IMR-90 (cell line): ENCODE data around the gene TIAM2. TPM values are rescaled to one million over a fixed set of nuclear protein-coding genes. Genes with fewer than 3 reads are reported as not detected.

Experiments
- ATAC-seq: fragments of 200-7000 bp; cut with Tn5 transposase; 2 replicates; pipeline ENCODE4 v1.9.1; 2020; ENCODE audit warnings: low read depth, mild to moderate bottlenecking, moderate library complexity
- BruUV-seq: library from RNA; stranded (reverse); fragments of 400-500 nt; replicated peaks from 2 replicates; lab custom pipeline; 2021; lab: Mats Ljungman, UMichigan
- CTCF ChIA-PET: fragments of 300-600 bp; formaldehyde crosslinking; extraction: SDS; loops from one replicate; lab custom pipeline; 2021; ENCODE audit warnings: antibody characterized with exemption; lab: Yijun Ruan, JAX
- POLR2A ChIA-PET: fragments of 300-600 bp; sonication (Branson Sonifier 250); formaldehyde crosslinking; loops from one replicate; lab custom pipeline; 2022; ENCODE audit warnings: antibody characterized with exemption; ENCODE audit not compliant: unreplicated experiment; lab: Charles Lee
- DNase-seq: peaks from one replicate; pipeline ENCODE4 v3.0.0; 2013
- H2AFZ ChIP-seq: replicated peaks from 2 replicates; pipeline ENCODE3; 2013; ENCODE audit warnings: low read length, mild to moderate bottlenecking; ENCODE audit not compliant: poor library complexity
- H2AK5ac ChIP-seq: 2 replicates; pipeline ENCODE4 v1.6.1; 2013; ENCODE audit warnings: low read depth, low read length, inconsistent platforms
- H2AK9ac ChIP-seq: replicated peaks from 2 replicates; pipeline ENCODE3; 2013; ENCODE audit warnings: mild to moderate bottlenecking, low read depth, low read length, moderate library complexity; ENCODE audit not compliant: poor library complexity
- H2BK120ac ChIP-seq: 2 replicates; pipeline ENCODE4 v1.6.1; 2013; ENCODE audit warnings: low read depth, low read length, inconsistent platforms
- H2BK15ac ChIP-seq: 3 replicates; pipeline ENCODE4 v1.6.1; 2013; ENCODE audit warnings: low read depth, low read length, inconsistent platforms
- H2BK20ac ChIP-seq: 2 replicates; pipeline ENCODE4 v1.6.1; 2013; ENCODE audit warnings: low read depth, mild to moderate bottlenecking, inconsistent platforms, low read length, moderate library complexity
- H2BK5ac ChIP-seq: 2 replicates; pipeline ENCODE4 v1.6.1; 2013; ENCODE audit warnings: mild to moderate bottlenecking, low read depth, low read length, inconsistent platforms; ENCODE audit not compliant: poor library complexity, severe bottlenecking
- H3K14ac ChIP-seq: replicated peaks from 2 replicates; pipeline ENCODE4 v1.6.1; 2013; ENCODE audit warnings: low read depth, low read length, inconsistent platforms
- H3K18ac ChIP-seq: 2 replicates; pipeline ENCODE4 v1.6.1; 2013; ENCODE audit warnings: low read depth, low read length, control low read depth
- H3K23ac ChIP-seq: 2 replicates; pipeline ENCODE4 v1.6.1; 2013; ENCODE audit warnings: low read depth, low read length, inconsistent platforms
- H3K27ac ChIP-seq: 2 replicates; pipeline ENCODE4 v1.5.1; 2013; ENCODE audit warnings: mild to moderate bottlenecking, control low read depth, low read length; ENCODE audit not compliant: insufficient read depth
- H3K27me3 ChIP-seq: 2 replicates; pipeline ENCODE4 v1.6.1; 2013; ENCODE audit warnings: low read length; ENCODE audit not compliant: control insufficient read depth, insufficient read depth
- H3K36me3 ChIP-seq: 2 replicates; pipeline ENCODE4 v1.6.1; 2013; ENCODE audit warnings: low read length, mixed read lengths; ENCODE audit not compliant: control insufficient read depth, insufficient read depth
- H3K4ac ChIP-seq: 2 replicates; pipeline ENCODE4 v1.6.1; 2013; ENCODE audit warnings: low read depth, low read length, inconsistent platforms
- H3K4me1 ChIP-seq: 2 replicates; pipeline ENCODE4 v1.6.1; 2013; ENCODE audit warnings: low read length, mixed read lengths; ENCODE audit not compliant: control insufficient read depth, insufficient read depth
- H3K4me2 ChIP-seq: 2 replicates; pipeline ENCODE4 v1.6.1; 2013; ENCODE audit warnings: low read depth, mild to moderate bottlenecking, control low read depth, low read length, moderate library complexity
- H3K4me3 ChIP-seq: 2 replicates; pipeline ENCODE4 v1.5.1; 2013; ENCODE audit warnings: low read depth, mild to moderate bottlenecking, control low read depth, low read length, moderate library complexity; ENCODE audit not compliant: insufficient read depth
- H3K56ac ChIP-seq: 2 replicates; pipeline ENCODE4 v1.6.1; 2013; ENCODE audit warnings: low read length, inconsistent platforms; ENCODE audit not compliant: insufficient read depth; ENCODE audit errors: extremely low read depth
- H3K79me1 ChIP-seq, 2 experiments: 2 replicates each; pipeline ENCODE4 v1.6.1; 2013; ENCODE audit warnings: low read length in 2 of 2, inconsistent platforms in 1 of 2, low read depth in 1 of 2
- H3K9ac ChIP-seq: 2 replicates; pipeline ENCODE4 v1.6.1; 2013; ENCODE audit warnings: low read depth, low read length, control low read depth
- H3K9me1 ChIP-seq: 2 replicates; pipeline ENCODE4 v1.6.1; 2013; ENCODE audit warnings: low read length, inconsistent platforms; ENCODE audit not compliant: insufficient read depth
- H3K9me3 ChIP-seq: 2 replicates; pipeline ENCODE4 v1.6.1; 2013; ENCODE audit warnings: low read length; ENCODE audit not compliant: control insufficient read depth, insufficient read depth
- H4K20me1 ChIP-seq: 2 replicates; pipeline ENCODE4 v1.6.1; 2013; ENCODE audit warnings: low read length, inconsistent platforms; ENCODE audit not compliant: insufficient read depth
- H4K5ac ChIP-seq: 2 replicates; pipeline ENCODE4 v1.6.1; 2013; ENCODE audit warnings: mild to moderate bottlenecking, low read depth, low read length, control low read depth
- H4K8ac ChIP-seq, 2 experiments: 2 replicates each; pipeline ENCODE4 v1.6.1; 2013; ENCODE audit warnings: low read depth in 2 of 2, low read length in 2 of 2, control low read depth in 1 of 2, inconsistent platforms in 1 of 2
- H4K91ac ChIP-seq: 2 replicates; pipeline ENCODE4 v1.6.1; 2013; ENCODE audit warnings: low read depth, low read length, inconsistent platforms; ENCODE audit not compliant: insufficient read depth
- BHLHE40 ChIP-seq: fragments of 150-350 bp; IDR thresholded peaks from 2 replicates; pipeline ENCODE4 v1.6.1; 2016; ENCODE audit warnings: mild to moderate bottlenecking, low read depth, low read length
- CEBPB ChIP-seq: IDR thresholded peaks from 2 replicates; pipeline ENCODE4 v1.6.1; 2012; ENCODE audit warnings: low read depth, low read length, improper control_type of control experiment
- CHD1 ChIP-seq: IDR thresholded peaks from 2 replicates; pipeline ENCODE4 v1.6.1; 2012; ENCODE audit warnings: low read depth, low read length, improper control_type of control experiment
- CTCF ChIP-seq: conservative IDR thresholded peaks from 2 replicates; pipeline ENCODE4 v1.5.1; 2012; ENCODE audit warnings: mild to moderate bottlenecking, low read depth, low read length, improper control_type of control experiment
- ELK1 ChIP-seq: fragments of 150-350 bp; IDR thresholded peaks from 2 replicates; pipeline ENCODE4 v1.6.1; 2016; ENCODE audit warnings: low read depth, mild to moderate bottlenecking, low read length, moderate library complexity, borderline replicate concordance
- FOS ChIP-seq: fragments of 150-350 bp; IDR thresholded peaks from 2 replicates; pipeline ENCODE4 v1.6.1; 2016; ENCODE audit warnings: low read depth, low read length
- MAFK ChIP-seq: IDR thresholded peaks from 2 replicates; pipeline ENCODE4 v1.6.1; 2012; ENCODE audit warnings: low read depth, low read length, improper control_type of control experiment
- MAZ ChIP-seq: IDR thresholded peaks from 2 replicates; pipeline ENCODE4 v1.6.1; 2012; ENCODE audit warnings: low read depth, mild to moderate bottlenecking, low read length, improper control_type of control experiment, moderate library complexity, borderline replicate concordance
- NFE2L2 ChIP-seq: fragments of 150-350 bp; IDR thresholded peaks from 2 replicates; pipeline ENCODE4 v1.6.1; 2016; ENCODE audit warnings: low read depth, mild to moderate bottlenecking, low read length
- POLR2A ChIP-seq: IDR thresholded peaks from 2 replicates; pipeline ENCODE4 v1.6.1; 2012; ENCODE audit warnings: mild to moderate bottlenecking, low read depth, low read length
- RAD21 ChIP-seq: IDR thresholded peaks from 2 replicates; pipeline ENCODE4 v1.6.1; 2012; ENCODE audit warnings: low read length, improper control_type of control experiment
- RCOR1 ChIP-seq: IDR thresholded peaks from 2 replicates; pipeline ENCODE4 v1.6.1; 2012; ENCODE audit warnings: mild to moderate bottlenecking, low read length, improper control_type of control experiment; ENCODE audit not compliant: insufficient replicate concordance
- RFX5 ChIP-seq: IDR thresholded peaks from 2 replicates; pipeline ENCODE4 v1.8.0; 2012; ENCODE audit warnings: low read depth, mild to moderate bottlenecking, low read length, moderate library complexity
- SMC3 ChIP-seq: fragments of 150-350 bp; IDR thresholded peaks from 2 replicates; pipeline ENCODE4 v1.6.1; 2016; ENCODE audit warnings: low read depth, mild to moderate bottlenecking, antibody characterized with exemption, low read length, moderate library complexity
- USF2 ChIP-seq: fragments of 150-350 bp; IDR thresholded peaks from 2 replicates; pipeline ENCODE4 v1.6.1; 2017; ENCODE audit warnings: mild to moderate bottlenecking, antibody characterized with exemption, low read length, low read depth
- WGBS, 2 experiments: methylation state at CpG; one replicate each; pipeline versions ENCODE4 v1.1.5 to v1.1.7; 2013; ENCODE audit warnings: missing lambda C conversion rate in 2 of 2; ENCODE audit not compliant: insufficient read length in 1 of 2; ENCODE audit errors: extremely low coverage in 2 of 2; 5-methylcytosine and 5-hydroxymethylcytosine counted together
- dilution Hi-C: fragments of 300-500 bp; cut with HindIII; formaldehyde crosslinking; loops from one replicate; pipeline ENCODE4 v1.14.3; 2018; ENCODE audit warnings: low sequenced_read_pairs; ENCODE audit not compliant: unreplicated experiment
- in situ Hi-C: fragments of 300-500 bp; cut with MboI; formaldehyde crosslinking; loops from 3 replicates; pipeline ENCODE4 v1.14.3; 2019; ENCODE audit warnings: low sequenced_read_pairs, inconsistent platforms, mixed read lengths
- intact Hi-C: fragments of 100-400 bp; cut with micrococcal nuclease; formaldehyde crosslinking; loops from 2 replicates; pipeline ENCODE4 v1.10.0; 2022
- polyA plus RNA-seq, 3 experiments: library from polyadenylated mRNA; depleted of rRNA; stranded (reverse); fragments of >200 nt; gene quantifications; 2 replicates each; pipeline ENCODE4 v1.2.3, GENCODE V29; 2012; ENCODE audit warnings: low replicate concordance in 1 of 3
- total RNA-seq: library from RNA; depleted of rRNA; stranded (reverse); fragments of >200 nt; gene quantifications from 2 replicates; pipeline ENCODE4 v1.2.3, GENCODE V29; 2012

Gene TIAM2
- total and polyA plus RNA-seq, 2 of the 4 experiments (the other 2 are of a cell fraction) = 3.1 to 4.7 TPM

GRCh38 chr6:154969796-154970195, 25.3 kb upstream of the TIAM2 start:
- H2AFZ ChIP-seq = no peak overlapping the region
- no peak overlapping the region for H3K27ac ChIP-seq
- no peak overlapping the region for H3K18ac ChIP-seq
- dilution Hi-C loops (no loop called here), intact Hi-C loops (no loop called here), in situ Hi-C loops (no loop called here)
- H2BK120ac ChIP-seq = no peak overlapping the region
- no peaks in the 10 kb centered on the region for H3K4me1 ChIP-seq
- no peak overlapping the region for H4K5ac ChIP-seq
- no peak overlapping the region for H4K8ac ChIP-seq
- no peak overlapping the region for H4K91ac ChIP-seq
- no TSS peak for BruUV-seq
- no peak overlapping the region for H2AK9ac ChIP-seq
- ChIA-PET POLR2A (no interaction called here), CTCF (no interaction called here)
- H3K14ac ChIP-seq = no peak overlapping the region
- no peak overlapping the region for H3K4ac ChIP-seq
- no peak overlapping the region for H3K23ac ChIP-seq
- no peak overlapping the region for H2AK5ac ChIP-seq
- H3K9me1 ChIP-seq = no peaks in the 10 kb centered on the region; the same call in 1 of the 2 replicates
- no peak overlapping the region for H2BK20ac ChIP-seq
- H3K56ac ChIP-seq = no peak overlapping the region
- no peak overlapping the region for H2BK5ac ChIP-seq
- H3K9me3 ChIP-seq = no peaks in the 10 kb centered on the region
- TF ChIP-seq CHD1 = no peak
- no peak for TF ChIP-seq BHLHE40
- no peak for TF ChIP-seq MAZ
- TF ChIP-seq RFX5 = no peak
- no peak for TF ChIP-seq FOS
- TF ChIP-seq POLR2A = no peak
- TF ChIP-seq CEBPB = no peak
- no peak for TF ChIP-seq ELK1
- TF ChIP-seq RAD21 = no peak
- no peak for TF ChIP-seq RCOR1
- TF ChIP-seq CTCF = no peak
- no peak for TF ChIP-seq SMC3
- no peak for TF ChIP-seq USF2
- TF ChIP-seq MAFK = no peak
- TF ChIP-seq NFE2L2 = no peak
- no peaks in the 10 kb centered on the region for H3K79me1 ChIP-seq
- DNase-seq (no peak), ATAC-seq (peak; percentile 24; the same call in 1 of the 2 replicates)
- H3K27me3 ChIP-seq = no peaks in the 10 kb centered on the region
- no peak overlapping the region for H3K4me2 ChIP-seq
- no CpG with 5 or more reads among the region's 5 CpGs for WGBS, 2 experiments
- no peaks in the 10 kb centered on the region for H3K36me3 ChIP-seq
- H2BK15ac ChIP-seq = no peak overlapping the region
- no peak overlapping the region for H3K9ac ChIP-seq
- H4K20me1 ChIP-seq = no peaks in the 10 kb centered on the region
- no peak overlapping the region for H3K4me3 ChIP-seq
